Neural progenitor cell (in vitro differentiated cells): Measurements from ENCODE around the gene GPRC5A.
"Not testable (repeated sequence)": the region's sequence is repeated elsewhere in the genome, so short reads cannot be mapped to it uniquely, and the experiment has no call there.

Experiments
- EZH2 ChIP-seq: fragments of 200-600 bp; sonication (generic); IDR thresholded peaks from 2 replicates; pipeline ENCODE4 v1.6.1; 2017; ENCODE audit warnings: antibody characterized with exemption, mild to moderate bottlenecking, moderate library complexity
- TF ChIP-seq, protein P1 (sequence below): fragments of 200-600 bp; sonication (generic); IDR thresholded peaks from 2 replicates; pipeline ENCODE4 v1.5.1; 2017; ENCODE audit warnings: antibody characterized with exemption, mild to moderate bottlenecking

DNA sequence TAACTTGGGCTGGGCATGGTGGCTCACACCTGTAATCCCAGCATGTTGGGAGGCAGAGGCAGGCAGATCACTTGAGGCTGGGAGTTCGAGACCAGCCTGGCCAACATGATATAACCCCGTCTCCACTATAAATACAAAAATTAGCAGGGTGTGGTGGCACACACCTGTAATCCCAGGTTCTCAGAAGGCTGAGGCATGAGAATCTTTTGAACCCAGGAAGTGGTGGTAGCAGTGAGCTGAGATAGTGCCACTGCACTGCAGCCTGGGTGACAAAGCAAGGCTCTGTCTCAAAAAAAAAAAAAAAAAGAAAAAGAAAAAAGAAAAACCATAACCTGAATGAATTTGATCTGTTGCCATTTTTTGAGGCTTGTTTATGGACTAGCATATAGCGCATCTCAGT, 44.6 kb upstream of the GPRC5A start:
- TF ChIP-seq, protein P1, sequence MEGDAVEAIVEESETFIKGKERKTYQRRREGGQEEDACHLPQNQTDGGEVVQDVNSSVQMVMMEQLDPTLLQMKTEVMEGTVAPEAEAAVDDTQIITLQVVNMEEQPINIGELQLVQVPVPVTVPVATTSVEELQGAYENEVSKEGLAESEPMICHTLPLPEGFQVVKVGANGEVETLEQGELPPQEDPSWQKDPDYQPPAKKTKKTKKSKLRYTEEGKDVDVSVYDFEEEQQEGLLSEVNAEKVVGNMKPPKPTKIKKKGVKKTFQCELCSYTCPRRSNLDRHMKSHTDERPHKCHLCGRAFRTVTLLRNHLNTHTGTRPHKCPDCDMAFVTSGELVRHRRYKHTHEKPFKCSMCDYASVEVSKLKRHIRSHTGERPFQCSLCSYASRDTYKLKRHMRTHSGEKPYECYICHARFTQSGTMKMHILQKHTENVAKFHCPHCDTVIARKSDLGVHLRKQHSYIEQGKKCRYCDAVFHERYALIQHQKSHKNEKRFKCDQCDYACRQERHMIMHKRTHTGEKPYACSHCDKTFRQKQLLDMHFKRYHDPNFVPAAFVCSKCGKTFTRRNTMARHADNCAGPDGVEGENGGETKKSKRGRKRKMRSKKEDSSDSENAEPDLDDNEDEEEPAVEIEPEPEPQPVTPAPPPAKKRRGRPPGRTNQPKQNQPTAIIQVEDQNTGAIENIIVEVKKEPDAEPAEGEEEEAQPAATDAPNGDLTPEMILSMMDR = not testable (repeated sequence)
- not testable (repeated sequence) for TF ChIP-seq EZH2
